GM23338 (cell line): ENCODE results near the gene PAQR5. TPM values are rescaled to one million over a fixed set of nuclear protein-coding genes. Genes with fewer than 3 reads are reported as not detected.
"Not testable (repeated sequence)": the region's sequence is repeated elsewhere in the genome, so short reads cannot be mapped to it uniquely, and the experiment has no call there.

Experiments
- ATAC-seq: fragments of 200-7000 bp; cut with Tn5 transposase; 3 replicates; pipeline ENCODE4 v1.9.1; 2020
- DNase-seq: peaks from one replicate; pipeline ENCODE4 v3.0.0-alpha.2; 2015; ENCODE audit warnings: low spot score
- H2AFZ ChIP-seq: fragments of 200-600 bp; sonication (generic); 2 replicates; pipeline ENCODE4 v1.8.0; 2016; ENCODE audit warnings: antibody characterized with exemption, mild to moderate bottlenecking, moderate library complexity
- H3F3A ChIP-seq: fragments of 200-600 bp; sonication (generic); replicated peaks from 2 replicates; pipeline ENCODE4 v1.8.0; 2017; ENCODE audit warnings: antibody characterized with exemption, mixed run types, low read depth
- H3K27ac ChIP-seq: fragments of 200-600 bp; sonication (generic); 2 replicates; pipeline ENCODE4 v1.6.1; 2016; ENCODE audit warnings: low read depth
- H3K27me3 ChIP-seq: fragments of 200-600 bp; sonication (generic); 2 replicates; pipeline ENCODE4 v1.8.0; 2016; ENCODE audit warnings: mild to moderate bottlenecking, mixed run types, moderate library complexity; ENCODE audit not compliant: insufficient read depth
- H3K36me3 ChIP-seq: fragments of 200-600 bp; sonication (generic); 2 replicates; pipeline ENCODE4 v1.8.0; 2016; ENCODE audit warnings: mild to moderate bottlenecking; ENCODE audit not compliant: insufficient read depth
- H3K4me1 ChIP-seq: fragments of 200-600 bp; sonication (generic); 2 replicates; pipeline ENCODE4 v1.8.0; 2016; ENCODE audit warnings: mild to moderate bottlenecking, moderate library complexity; ENCODE audit not compliant: insufficient read depth
- H3K4me2 ChIP-seq: fragments of 200-600 bp; sonication (generic); 2 replicates; pipeline ENCODE4 v1.7.1; 2017; ENCODE audit warnings: mixed run types
- H3K4me3 ChIP-seq: fragments of 200-600 bp; sonication (generic); 2 replicates; pipeline ENCODE4 v1.6.1; 2016; ENCODE audit warnings: mixed run types
- H3K79me2 ChIP-seq: fragments of 200-600 bp; sonication (generic); replicated peaks from 2 replicates; pipeline ENCODE4 v1.8.0; 2017; ENCODE audit warnings: mild to moderate bottlenecking; ENCODE audit not compliant: insufficient read depth
- H3K9me2 ChIP-seq: fragments of 200-600 bp; sonication (generic); 2 replicates; pipeline ENCODE4 v1.8.0; 2017; ENCODE audit not compliant: insufficient read depth
- H4K20me1 ChIP-seq: fragments of 200-600 bp; sonication (generic); replicated peaks from 2 replicates; pipeline ENCODE4 v1.8.0; 2017; ENCODE audit warnings: mild to moderate bottlenecking; ENCODE audit not compliant: insufficient read depth
- H3K27ac Mint-ChIP-seq: 2 replicates; pipeline ENCODE4 v1.8.0; 2020; ENCODE audit warnings: inconsistent platforms, mild to moderate bottlenecking, moderate library complexity, mixed read lengths
- H3K27me3 Mint-ChIP-seq: 3 replicates; pipeline ENCODE4 v1.8.0; 2022; ENCODE audit warnings: low read depth, mild to moderate bottlenecking, moderate library complexity, mixed read lengths, inconsistent platforms; ENCODE audit not compliant: insufficient read depth, poor library complexity
- H3K36me3 Mint-ChIP-seq: 3 replicates; pipeline ENCODE4 v1.8.0; 2021; ENCODE audit warnings: low read depth, mild to moderate bottlenecking, inconsistent platforms, moderate library complexity, mixed read lengths
- H3K4me1 Mint-ChIP-seq: 3 replicates; pipeline ENCODE4 v1.8.0; 2020; ENCODE audit warnings: mild to moderate bottlenecking, inconsistent platforms, mixed read lengths
- H3K4me3 Mint-ChIP-seq: 3 replicates; pipeline ENCODE4 v1.8.0; 2021; ENCODE audit warnings: moderate library complexity, mild to moderate bottlenecking, inconsistent platforms, mixed read lengths
- H3K9me3 Mint-ChIP-seq: 3 replicates; pipeline ENCODE4 v1.8.0; 2020; ENCODE audit warnings: moderate library complexity, mild to moderate bottlenecking, inconsistent platforms, mixed read lengths
- EZH2phosphoT487 ChIP-seq: fragments of 200-600 bp; sonication (generic); IDR thresholded peaks from one replicate; pipeline ENCODE4 v1.8.1; 2018; ENCODE audit warnings: antibody characterized with exemption; ENCODE audit not compliant: unreplicated experiment
- JUNB ChIP-seq: IDR thresholded peaks from one replicate; pipeline ENCODE4 v1.6.1; 2016; ENCODE audit warnings: antibody characterized with exemption; ENCODE audit not compliant: unreplicated experiment
- STAT1 ChIP-seq: IDR thresholded peaks from one replicate; pipeline ENCODE4 v1.6.1; 2016; ENCODE audit warnings: antibody characterized with exemption; ENCODE audit not compliant: unreplicated experiment
- ZNF331 ChIP-seq: fragments of 250-450 bp; sonication (Bioruptor Pico); IDR thresholded peaks from 2 replicates; pipeline ENCODE4 v1.5.0; 2020; ENCODE audit warnings: low read depth, mild to moderate bottlenecking, moderate library complexity
- polyA plus RNA-seq: library from polyadenylated mRNA; unstranded; fragments of >200 nt; fragmentation: Nextera tagmentation; extraction: Ambion mirVana; gene quantifications from 2 replicates; pipeline ENCODE4 v1.2.1, GENCODE V29; 2016
- total RNA-seq: library from RNA; depleted of rRNA; stranded (reverse); fragments of >200 nt; shearing (Covaris generic); gene quantifications from 2 replicates; pipeline ENCODE4 v1.2.3, GENCODE V29; 2014
- TF ChIP-seq, protein P1 (sequence below), 2 experiments: fragments of 200-600 bp in 1 of 2; sonication (generic) in 1 of 2; conservative IDR thresholded peaks; 2 replicates each; pipeline versions ENCODE4 v1.5.1 to v1.6.1; 2016 to 2017; ENCODE audit warnings: antibody characterized with exemption in 2 of 2, low read depth in 2 of 2, mild to moderate bottlenecking in 2 of 2, moderate library complexity in 1 of 2
- TF ChIP-seq, protein P2 (sequence below): fragments of 250-450 bp; sonication (Bioruptor Pico); IDR thresholded peaks from 2 replicates; pipeline ENCODE4 v1.5.0; 2020; ENCODE audit warnings: mild to moderate bottlenecking, moderate library complexity
- TF ChIP-seq, protein P3 (sequence below): IDR thresholded peaks from one replicate; pipeline ENCODE4 v1.6.1; 2018; ENCODE audit warnings: antibody characterized with exemption; ENCODE audit not compliant: unreplicated experiment

The PAQR5 gene
- total and polyA plus RNA-seq, 2 experiments from 2014 or later, result 8.7 to 14.5 TPM

DNA sequence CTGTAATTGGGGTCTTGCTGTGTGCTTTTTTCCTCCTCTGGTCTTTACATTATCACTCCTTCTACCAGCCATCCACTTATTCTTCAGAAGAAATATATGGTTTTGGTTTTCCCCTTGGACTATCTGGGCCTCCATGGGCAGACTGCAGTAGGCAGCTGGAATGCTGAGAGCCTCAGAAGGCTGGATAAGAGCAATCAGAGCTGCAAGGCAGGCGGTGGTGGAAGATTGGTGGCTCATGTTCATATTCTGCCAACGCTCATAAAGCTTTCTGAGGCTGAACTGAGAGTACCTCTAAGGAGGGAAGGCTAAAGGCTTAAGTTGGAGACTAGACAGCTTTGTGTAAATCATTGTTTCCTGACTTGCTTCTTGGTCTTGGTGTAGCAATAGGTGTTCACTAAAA is 148.2 kb downstream of the PAQR5 start (continued):
- no peak for TF ChIP-seq EZH2phosphoT487
- TF ChIP-seq JUNB, result no peak
- TF ChIP-seq STAT1, result no peak
- TF ChIP-seq, protein P1, sequence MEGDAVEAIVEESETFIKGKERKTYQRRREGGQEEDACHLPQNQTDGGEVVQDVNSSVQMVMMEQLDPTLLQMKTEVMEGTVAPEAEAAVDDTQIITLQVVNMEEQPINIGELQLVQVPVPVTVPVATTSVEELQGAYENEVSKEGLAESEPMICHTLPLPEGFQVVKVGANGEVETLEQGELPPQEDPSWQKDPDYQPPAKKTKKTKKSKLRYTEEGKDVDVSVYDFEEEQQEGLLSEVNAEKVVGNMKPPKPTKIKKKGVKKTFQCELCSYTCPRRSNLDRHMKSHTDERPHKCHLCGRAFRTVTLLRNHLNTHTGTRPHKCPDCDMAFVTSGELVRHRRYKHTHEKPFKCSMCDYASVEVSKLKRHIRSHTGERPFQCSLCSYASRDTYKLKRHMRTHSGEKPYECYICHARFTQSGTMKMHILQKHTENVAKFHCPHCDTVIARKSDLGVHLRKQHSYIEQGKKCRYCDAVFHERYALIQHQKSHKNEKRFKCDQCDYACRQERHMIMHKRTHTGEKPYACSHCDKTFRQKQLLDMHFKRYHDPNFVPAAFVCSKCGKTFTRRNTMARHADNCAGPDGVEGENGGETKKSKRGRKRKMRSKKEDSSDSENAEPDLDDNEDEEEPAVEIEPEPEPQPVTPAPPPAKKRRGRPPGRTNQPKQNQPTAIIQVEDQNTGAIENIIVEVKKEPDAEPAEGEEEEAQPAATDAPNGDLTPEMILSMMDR (conservative IDR thresholded peaks at IDR 0.05; ENCODE audit: low read depth in 2 of 2), result no peak

DNA sequence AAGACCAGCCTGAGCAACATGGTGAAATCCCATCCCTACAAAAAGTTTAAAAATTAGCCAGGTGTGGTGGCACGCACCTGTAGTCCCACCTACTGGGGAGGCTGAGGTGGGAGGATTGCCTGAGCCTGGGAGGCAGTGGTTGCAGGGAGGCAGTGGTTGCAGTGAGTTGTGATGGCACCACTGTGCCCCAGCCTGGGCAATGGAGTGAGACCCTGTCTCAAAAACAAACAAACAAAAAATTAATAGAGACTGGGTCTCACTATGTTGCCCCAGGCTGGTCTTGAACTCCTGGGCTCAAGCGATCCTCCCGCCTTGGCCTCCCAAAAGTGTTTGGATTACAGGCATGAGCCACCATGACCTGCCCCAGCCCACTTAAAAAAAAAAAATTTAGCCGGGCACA is 151.5 kb downstream of the PAQR5 start:
- H3K79me2 ChIP-seq, result peaks cover 30% of the 10 kb centered on the region
- H3K9me3 Mint-ChIP-seq, result peaks cover 14% of the 10 kb centered on the region; the same call in 2 of the 3 replicates
- not testable (repeated sequence) for H3K4me3 ChIP-seq, H3K27me3 ChIP-seq, H3K9me2 ChIP-seq, H3K27ac Mint-ChIP-seq, H3K27ac ChIP-seq, H2AFZ ChIP-seq, ATAC-seq, H3K4me2 ChIP-seq, H3K4me3 Mint-ChIP-seq, DNase-seq, H3K27me3 Mint-ChIP-seq
- H3K4me1 Mint-ChIP-seq, result peaks cover 12% of the 10 kb centered on the region; the same call in 2 of the 3 replicates
- H3K36me3 Mint-ChIP-seq, result peaks cover 63% of the 10 kb centered on the region
- H3K4me1 ChIP-seq, result peaks cover 16% of the 10 kb centered on the region
- peaks cover 21% of the 10 kb centered on the region for H3F3A ChIP-seq
- H3K36me3 ChIP-seq, result peaks cover 60% of the 10 kb centered on the region
- H4K20me1 ChIP-seq, result peaks cover 23% of the 10 kb centered on the region

DNA sequence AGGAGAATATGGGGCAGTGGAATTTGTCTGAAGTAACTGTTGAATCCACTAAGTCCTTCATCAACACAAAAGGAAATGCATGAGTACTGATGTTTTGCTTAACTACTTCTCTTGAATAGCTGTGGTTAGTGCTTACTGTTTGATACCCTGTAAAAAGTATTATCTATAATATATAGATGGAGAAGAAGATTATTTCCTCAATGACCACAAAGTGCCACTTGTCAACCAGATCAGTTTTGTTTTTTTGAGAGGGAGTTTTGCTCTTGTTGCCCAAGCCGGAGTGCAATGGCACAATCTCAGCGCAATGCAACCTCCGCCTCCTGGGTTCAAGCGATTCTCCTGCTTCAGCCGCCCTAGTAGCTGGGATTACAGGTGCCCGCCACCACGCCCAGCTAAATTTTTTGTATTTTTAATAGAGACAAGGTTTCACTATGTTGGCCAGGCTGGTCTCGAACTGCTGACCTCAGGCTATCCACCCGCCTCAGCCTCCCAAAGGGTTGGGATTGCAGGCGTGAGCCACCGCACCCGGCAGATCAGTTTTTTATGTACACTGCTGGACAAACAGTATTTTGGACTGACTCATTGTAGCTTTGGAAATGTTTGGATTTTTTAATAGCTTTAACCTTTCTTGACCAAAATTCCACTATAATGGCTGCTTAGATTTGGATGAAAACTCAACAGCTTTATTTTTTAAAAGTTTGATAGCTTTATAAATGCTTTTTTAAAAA is 152.4 kb downstream of the PAQR5 start:
- Histone ChIP-seq H3K27me3 (no peaks in the 10 kb centered on the region), H3K9me2 (no peaks in the 10 kb centered on the region), H3K4me3 (peak overlapping the region; percentile 97), H3K79me2 (peaks cover 39% of the 10 kb centered on the region), H3F3A (peaks cover 30% of the 10 kb centered on the region), H4K20me1 (peaks cover 32% of the 10 kb centered on the region), H3K4me2 (peak overlapping the region; percentile 90), H3K4me1 (peaks cover 16% of the 10 kb centered on the region), H2AFZ (no peak overlapping the region), H3K36me3 (peaks cover 60% of the 10 kb centered on the region), H3K27ac (no peak overlapping the region)
- no peak overlapping the region for H3K27ac Mint-ChIP-seq
- peaks cover 15% of the 10 kb centered on the region; the same call in 2 of the 3 replicates for H3K4me1 Mint-ChIP-seq
- DNase-seq (no peak), ATAC-seq (no peak)
- peaks cover 63% of the 10 kb centered on the region for H3K36me3 Mint-ChIP-seq
- peak overlapping the region; percentile 100 for H3K4me3 Mint-ChIP-seq
- peaks cover 14% of the 10 kb centered on the region; the same call in 2 of the 3 replicates for H3K9me3 Mint-ChIP-seq
- H3K27me3 Mint-ChIP-seq, result peaks cover 2% of the 10 kb centered on the region
- TF ChIP-seq ZNF331 (CRISPR knock-in tag), result no peak
- TF ChIP-seq, protein P2, sequence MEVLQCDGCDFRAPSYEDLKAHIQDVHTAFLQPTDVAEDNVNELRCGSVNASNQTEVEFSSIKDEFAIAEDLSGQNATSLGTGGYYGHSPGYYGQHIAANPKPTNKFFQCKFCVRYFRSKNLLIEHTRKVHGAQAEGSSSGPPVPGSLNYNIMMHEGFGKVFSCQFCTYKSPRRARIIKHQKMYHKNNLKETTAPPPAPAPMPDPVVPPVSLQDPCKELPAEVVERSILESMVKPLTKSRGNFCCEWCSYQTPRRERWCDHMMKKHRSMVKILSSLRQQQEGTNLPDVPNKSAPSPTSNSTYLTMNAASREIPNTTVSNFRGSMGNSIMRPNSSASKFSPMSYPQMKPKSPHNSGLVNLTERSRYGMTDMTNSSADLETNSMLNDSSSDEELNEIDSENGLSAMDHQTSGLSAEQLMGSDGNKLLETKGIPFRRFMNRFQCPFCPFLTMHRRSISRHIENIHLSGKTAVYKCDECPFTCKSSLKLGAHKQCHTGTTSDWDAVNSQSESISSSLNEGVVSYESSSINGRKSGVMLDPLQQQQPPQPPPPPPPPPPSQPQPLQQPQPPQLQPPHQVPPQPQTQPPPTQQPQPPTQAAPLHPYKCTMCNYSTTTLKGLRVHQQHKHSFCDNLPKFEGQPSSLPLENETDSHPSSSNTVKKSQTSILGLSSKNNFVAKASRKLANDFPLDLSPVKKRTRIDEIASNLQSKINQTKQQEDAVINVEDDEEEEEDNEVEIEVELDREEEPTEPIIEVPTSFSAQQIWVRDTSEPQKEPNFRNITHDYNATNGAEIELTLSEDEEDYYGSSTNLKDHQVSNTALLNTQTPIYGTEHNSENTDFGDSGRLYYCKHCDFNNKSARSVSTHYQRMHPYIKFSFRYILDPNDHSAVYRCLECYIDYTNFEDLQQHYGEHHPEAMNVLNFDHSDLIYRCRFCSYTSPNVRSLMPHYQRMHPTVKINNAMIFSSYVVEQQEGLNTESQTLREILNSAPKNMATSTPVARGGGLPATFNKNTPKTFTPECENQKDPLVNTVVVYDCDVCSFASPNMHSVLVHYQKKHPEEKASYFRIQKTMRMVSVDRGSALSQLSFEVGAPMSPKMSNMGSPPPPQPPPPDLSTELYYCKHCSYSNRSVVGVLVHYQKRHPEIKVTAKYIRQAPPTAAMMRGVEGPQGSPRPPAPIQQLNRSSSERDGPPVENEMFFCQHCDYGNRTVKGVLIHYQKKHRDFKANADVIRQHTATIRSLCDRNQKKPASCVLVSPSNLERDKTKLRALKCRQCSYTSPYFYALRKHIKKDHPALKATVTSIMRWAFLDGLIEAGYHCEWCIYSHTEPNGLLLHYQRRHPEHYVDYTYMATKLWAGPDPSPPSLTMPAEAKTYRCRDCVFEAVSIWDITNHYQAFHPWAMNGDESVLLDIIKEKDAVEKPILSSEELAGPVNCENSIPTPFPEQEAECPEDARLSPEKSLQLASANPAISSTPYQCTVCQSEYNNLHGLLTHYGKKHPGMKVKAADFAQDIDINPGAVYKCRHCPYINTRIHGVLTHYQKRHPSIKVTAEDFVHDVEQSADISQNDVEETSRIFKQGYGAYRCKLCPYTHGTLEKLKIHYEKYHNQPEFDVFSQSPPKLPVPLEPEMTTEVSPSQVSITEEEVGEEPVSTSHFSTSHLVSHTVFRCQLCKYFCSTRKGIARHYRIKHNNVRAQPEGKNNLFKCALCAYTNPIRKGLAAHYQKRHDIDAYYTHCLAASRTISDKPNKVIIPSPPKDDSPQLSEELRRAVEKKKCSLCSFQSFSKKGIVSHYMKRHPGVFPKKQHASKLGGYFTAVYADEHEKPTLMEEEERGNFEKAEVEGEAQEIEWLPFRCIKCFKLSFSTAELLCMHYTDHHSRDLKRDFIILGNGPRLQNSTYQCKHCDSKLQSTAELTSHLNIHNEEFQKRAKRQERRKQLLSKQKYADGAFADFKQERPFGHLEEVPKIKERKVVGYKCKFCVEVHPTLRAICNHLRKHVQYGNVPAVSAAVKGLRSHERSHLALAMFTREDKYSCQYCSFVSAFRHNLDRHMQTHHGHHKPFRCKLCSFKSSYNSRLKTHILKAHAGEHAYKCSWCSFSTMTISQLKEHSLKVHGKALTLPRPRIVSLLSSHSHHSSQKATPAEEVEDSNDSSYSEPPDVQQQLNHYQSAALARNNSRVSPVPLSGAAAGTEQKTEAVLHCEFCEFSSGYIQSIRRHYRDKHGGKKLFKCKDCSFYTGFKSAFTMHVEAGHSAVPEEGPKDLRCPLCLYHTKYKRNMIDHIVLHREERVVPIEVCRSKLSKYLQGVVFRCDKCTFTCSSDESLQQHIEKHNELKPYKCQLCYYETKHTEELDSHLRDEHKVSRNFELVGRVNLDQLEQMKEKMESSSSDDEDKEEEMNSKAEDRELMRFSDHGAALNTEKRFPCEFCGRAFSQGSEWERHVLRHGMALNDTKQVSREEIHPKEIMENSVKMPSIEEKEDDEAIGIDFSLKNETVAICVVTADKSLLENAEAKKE, result no peak
- TF ChIP-seq, protein P3, sequence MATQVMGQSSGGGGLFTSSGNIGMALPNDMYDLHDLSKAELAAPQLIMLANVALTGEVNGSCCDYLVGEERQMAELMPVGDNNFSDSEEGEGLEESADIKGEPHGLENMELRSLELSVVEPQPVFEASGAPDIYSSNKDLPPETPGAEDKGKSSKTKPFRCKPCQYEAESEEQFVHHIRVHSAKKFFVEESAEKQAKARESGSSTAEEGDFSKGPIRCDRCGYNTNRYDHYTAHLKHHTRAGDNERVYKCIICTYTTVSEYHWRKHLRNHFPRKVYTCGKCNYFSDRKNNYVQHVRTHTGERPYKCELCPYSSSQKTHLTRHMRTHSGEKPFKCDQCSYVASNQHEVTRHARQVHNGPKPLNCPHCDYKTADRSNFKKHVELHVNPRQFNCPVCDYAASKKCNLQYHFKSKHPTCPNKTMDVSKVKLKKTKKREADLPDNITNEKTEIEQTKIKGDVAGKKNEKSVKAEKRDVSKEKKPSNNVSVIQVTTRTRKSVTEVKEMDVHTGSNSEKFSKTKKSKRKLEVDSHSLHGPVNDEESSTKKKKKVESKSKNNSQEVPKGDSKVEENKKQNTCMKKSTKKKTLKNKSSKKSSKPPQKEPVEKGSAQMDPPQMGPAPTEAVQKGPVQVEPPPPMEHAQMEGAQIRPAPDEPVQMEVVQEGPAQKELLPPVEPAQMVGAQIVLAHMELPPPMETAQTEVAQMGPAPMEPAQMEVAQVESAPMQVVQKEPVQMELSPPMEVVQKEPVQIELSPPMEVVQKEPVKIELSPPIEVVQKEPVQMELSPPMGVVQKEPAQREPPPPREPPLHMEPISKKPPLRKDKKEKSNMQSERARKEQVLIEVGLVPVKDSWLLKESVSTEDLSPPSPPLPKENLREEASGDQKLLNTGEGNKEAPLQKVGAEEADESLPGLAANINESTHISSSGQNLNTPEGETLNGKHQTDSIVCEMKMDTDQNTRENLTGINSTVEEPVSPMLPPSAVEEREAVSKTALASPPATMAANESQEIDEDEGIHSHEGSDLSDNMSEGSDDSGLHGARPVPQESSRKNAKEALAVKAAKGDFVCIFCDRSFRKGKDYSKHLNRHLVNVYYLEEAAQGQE, result no peak
- TF ChIP-seq EZH2phosphoT487, result no peak
